HepG2 (cell line): Measurements from ENCODE around the gene CGREF1. TPM values are rescaled to one million over a fixed set of nuclear protein-coding genes. Genes with fewer than 3 reads are reported as not detected.

ENCODE experiments used
- ATM ChIP-seq: fragments of 450-650 bp; IDR thresholded peaks from 2 replicates; pipeline ENCODE4 v1.7.1; 2017; ENCODE audit warnings: mild to moderate bottlenecking, borderline replicate concordance
- DR1 ChIP-seq: sonication (generic); formaldehyde crosslinking; IDR thresholded peaks from 2 replicates; pipeline ENCODE4 v1.8.0; 2021; ENCODE audit warnings: mild to moderate bottlenecking, missing genetic modification reagents, inconsistent platforms
- EHMT2 ChIP-seq: fragments of 200-600 bp; sonication (generic); IDR thresholded peaks from 2 replicates; pipeline ENCODE4 v1.7.0; 2017; ENCODE audit warnings: antibody characterized with exemption, low read depth, low read length, borderline replicate concordance
- ERF ChIP-seq: IDR thresholded peaks from 2 replicates; pipeline ENCODE4 v1.6.1; 2018; ENCODE audit warnings: missing biosample characterization, missing genetic modification reagents
- ETV6 ChIP-seq: sonication (generic); formaldehyde crosslinking; conservative IDR thresholded peaks from 2 replicates; pipeline ENCODE4 v1.4.0; 2020; ENCODE audit warnings: missing genetic modification reagents
- FOSL2 ChIP-seq: sonication (generic); formaldehyde crosslinking; IDR thresholded peaks from 2 replicates; pipeline ENCODE4 v1.4.0; 2020; ENCODE audit warnings: missing genetic modification reagents
- HNRNPH1 ChIP-seq: fragments of 200-400 bp; formaldehyde crosslinking; optimal IDR thresholded peaks from 2 replicates; pipeline ENCODE3; 2017; ENCODE audit warnings: mild to moderate bottlenecking, low read depth, low read length
- JUND ChIP-seq: sonication (generic); formaldehyde crosslinking; IDR thresholded peaks from 2 replicates; pipeline ENCODE4 v1.8.0; 2022; ENCODE audit warnings: mild to moderate bottlenecking, missing genetic modification reagents
- KLF13 ChIP-seq: sonication (generic); formaldehyde crosslinking; IDR thresholded peaks from 2 replicates; pipeline ENCODE4 v1.4.0; 2020; ENCODE audit warnings: mild to moderate bottlenecking, missing genetic modification reagents
- MAFF ChIP-seq: IDR thresholded peaks from 2 replicates; pipeline ENCODE4 v1.6.1; 2011; ENCODE audit warnings: low read depth, low read length, improper control_type of control experiment
- SMARCC2 ChIP-seq: fragments of 450-650 bp; IDR thresholded peaks from 2 replicates; pipeline ENCODE4 v1.6.1; 2017; ENCODE audit warnings: antibody characterized with exemption, mild to moderate bottlenecking
- TCF7 ChIP-seq: sonication (generic); IDR thresholded peaks from 2 replicates; pipeline ENCODE4 v1.6.1; 2016; ENCODE audit warnings: antibody characterized with exemption, low read depth
- ZNF234 ChIP-seq: sonication (generic); formaldehyde crosslinking; conservative IDR thresholded peaks from 2 replicates; pipeline ENCODE4 v1.5.1; 2020; ENCODE audit warnings: mild to moderate bottlenecking, missing genetic modification reagents
- ZNF816 ChIP-seq: sonication (generic); formaldehyde crosslinking; IDR thresholded peaks from 2 replicates; pipeline ENCODE4 v1.8.0; 2022; ENCODE audit warnings: missing genetic modification reagents, mild to moderate bottlenecking, borderline replicate concordance
- polyA plus RNA-seq, 8 experiments: library from polyadenylated mRNA; depleted of rRNA in 3 of 8; stranded (reverse) in 7 of 8; unstranded in 1 of 8; fragments of >200 nt; fragmentation: Illumina TruSeq in 4 of 8; extraction: Trizol in 4 of 8; gene quantifications; 2 replicates each; pipeline versions ENCODE4 v1.2.1 to v1.2.3, GENCODE V29; 2011 to 2016; ENCODE audit warnings: low read depth in 4 of 8, missing spikeins in 1 of 8, mixed read lengths in 1 of 8; ENCODE audit not compliant: insufficient read depth in 1 of 8
- total RNA-seq, 5 experiments: library from RNA; depleted of rRNA; stranded (reverse); fragments of >200 nt; fragmentation: Illumina TruSeq; extraction: Trizol; gene quantifications; 2 replicates each; pipeline ENCODE4 v1.2.3, GENCODE V29; 2016; ENCODE audit warnings: low read depth in 1 of 5
- TF ChIP-seq, protein P1 (sequence below): sonication (generic); formaldehyde crosslinking; IDR thresholded peaks from 2 replicates; pipeline ENCODE4 v1.5.0; 2020; ENCODE audit warnings: missing genetic modification reagents
- TF ChIP-seq, protein P2 (sequence below): IDR thresholded peaks from 2 replicates; pipeline ENCODE4 v1.6.1; 2016; ENCODE audit warnings: mild to moderate bottlenecking, missing biosample characterization, missing genetic modification reagents
- TF ChIP-seq, protein P3 (sequence below): sonication (generic); formaldehyde crosslinking; IDR thresholded peaks from 2 replicates; pipeline ENCODE4 v1.4.0; 2020; ENCODE audit warnings: mild to moderate bottlenecking, missing genetic modification reagents
- TF ChIP-seq, protein P4 (sequence below): sonication (generic); formaldehyde crosslinking; IDR thresholded peaks from 2 replicates; pipeline ENCODE4 v1.5.0; 2020; ENCODE audit warnings: missing genetic modification reagents, mild to moderate bottlenecking, borderline replicate concordance
- TF ChIP-seq, protein P5 (sequence below): sonication (generic); formaldehyde crosslinking; IDR thresholded peaks from 2 replicates; pipeline ENCODE4 v1.9.0; 2021; ENCODE audit warnings: mild to moderate bottlenecking, missing genetic modification reagents

Gene CGREF1
- total and polyA plus RNA-seq, 2 of the 13 experiments (the other 11 are each of a cell fraction or from before 2014, with no cell fraction given) = 13.9 to 23.4 TPM

DNA sequence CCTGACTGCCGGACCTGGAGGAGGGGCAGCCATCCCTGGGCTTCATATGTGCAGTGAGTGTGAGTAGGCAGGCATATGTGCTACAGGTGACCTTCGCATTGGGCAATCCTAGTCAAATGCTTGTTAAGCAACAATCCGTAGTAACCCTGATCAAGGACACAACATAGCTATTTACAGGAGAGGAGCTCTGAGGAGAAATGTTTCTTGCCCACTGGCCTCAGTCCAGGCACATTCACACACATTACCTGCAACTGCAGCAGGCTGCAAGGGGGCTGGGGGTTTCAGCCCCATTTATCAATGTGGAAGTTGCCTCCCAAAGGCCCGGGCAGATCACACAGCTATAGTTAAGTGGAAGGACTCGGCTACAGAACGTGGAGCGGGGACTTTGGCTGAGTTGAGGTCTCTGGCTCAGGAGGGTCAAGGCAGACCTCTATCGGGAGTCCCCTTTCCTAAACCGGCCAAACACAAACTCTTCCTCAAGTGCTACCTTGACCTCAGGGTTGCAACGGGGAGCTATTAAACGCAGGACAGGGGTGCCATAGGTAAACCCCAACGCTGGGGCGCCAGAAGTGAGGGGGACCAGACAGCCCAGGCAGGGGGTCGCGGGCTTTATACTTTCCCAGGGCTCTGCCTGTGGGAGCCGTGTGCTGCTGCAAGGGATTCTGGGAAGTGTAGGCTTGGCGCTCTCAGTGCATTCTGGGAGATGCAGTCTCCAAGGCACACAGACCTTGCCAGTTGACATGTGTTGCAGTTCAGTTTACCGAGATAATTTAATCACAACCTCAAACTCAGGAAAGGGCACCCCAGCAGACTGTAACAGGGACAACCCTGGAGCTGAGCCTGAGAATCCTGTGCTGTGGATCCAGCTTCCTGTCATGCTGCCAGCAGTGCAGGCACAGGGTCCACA is 22.9 kb downstream of the CGREF1 start (continued):
- TF ChIP-seq, protein P1, sequence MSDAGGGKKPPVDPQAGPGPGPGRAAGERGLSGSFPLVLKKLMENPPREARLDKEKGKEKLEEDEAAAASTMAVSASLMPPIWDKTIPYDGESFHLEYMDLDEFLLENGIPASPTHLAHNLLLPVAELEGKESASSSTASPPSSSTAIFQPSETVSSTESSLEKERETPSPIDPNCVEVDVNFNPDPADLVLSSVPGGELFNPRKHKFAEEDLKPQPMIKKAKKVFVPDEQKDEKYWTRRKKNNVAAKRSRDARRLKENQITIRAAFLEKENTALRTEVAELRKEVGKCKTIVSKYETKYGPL (CRISPR knock-in tag) = peak; percentile 84
- TF ChIP-seq ZNF816 (CRISPR knock-in tag) = peak; percentile 74; the same call in 1 of the 2 replicates
- 0 out of 2 replicates have a peak, but pooled peaks have one; percentile 24 for TF ChIP-seq MAFF
- peak; percentile 31; the same call in 1 of the 2 replicates for TF ChIP-seq DR1 (CRISPR knock-in tag)
- no peak for TF ChIP-seq KLF13 (CRISPR knock-in tag)
- peak; percentile 94 for TF ChIP-seq ERF
- TF ChIP-seq HNRNPH1 = peak; percentile 50
- TF ChIP-seq JUND = no peak
- TF ChIP-seq SMARCC2 = peak; percentile 68; the same call in 1 of the 2 replicates
- TF ChIP-seq, protein P2, sequence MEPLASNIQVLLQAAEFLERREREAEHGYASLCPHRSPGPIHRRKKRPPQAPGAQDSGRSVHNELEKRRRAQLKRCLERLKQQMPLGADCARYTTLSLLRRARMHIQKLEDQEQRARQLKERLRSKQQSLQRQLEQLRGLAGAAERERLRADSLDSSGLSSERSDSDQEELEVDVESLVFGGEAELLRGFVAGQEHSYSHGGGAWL (CRISPR knock-in tag) = peak; percentile 10; the same call in 1 of the 2 replicates
- peak; percentile 32; the same call in 1 of the 2 replicates for TF ChIP-seq TCF7
- TF ChIP-seq ETV6 = peak; percentile 47; the same call in 1 of the 2 replicates
- TF ChIP-seq ATM = no peak
- TF ChIP-seq FOSL2 = peak; percentile 87
- TF ChIP-seq, protein P3, sequence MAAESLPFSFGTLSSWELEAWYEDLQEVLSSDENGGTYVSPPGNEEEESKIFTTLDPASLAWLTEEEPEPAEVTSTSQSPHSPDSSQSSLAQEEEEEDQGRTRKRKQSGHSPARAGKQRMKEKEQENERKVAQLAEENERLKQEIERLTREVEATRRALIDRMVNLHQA = 0 out of 2 replicates have a peak, but pooled peaks have one; percentile 38
- no peak for TF ChIP-seq ZNF234 (CRISPR knock-in tag)
- TF ChIP-seq, protein P4, sequence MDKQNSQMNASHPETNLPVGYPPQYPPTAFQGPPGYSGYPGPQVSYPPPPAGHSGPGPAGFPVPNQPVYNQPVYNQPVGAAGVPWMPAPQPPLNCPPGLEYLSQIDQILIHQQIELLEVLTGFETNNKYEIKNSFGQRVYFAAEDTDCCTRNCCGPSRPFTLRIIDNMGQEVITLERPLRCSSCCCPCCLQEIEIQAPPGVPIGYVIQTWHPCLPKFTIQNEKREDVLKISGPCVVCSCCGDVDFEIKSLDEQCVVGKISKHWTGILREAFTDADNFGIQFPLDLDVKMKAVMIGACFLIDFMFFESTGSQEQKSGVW (CRISPR knock-in tag) = peak; percentile 96; the same call in 1 of the 2 replicates
- TF ChIP-seq, protein P5, sequence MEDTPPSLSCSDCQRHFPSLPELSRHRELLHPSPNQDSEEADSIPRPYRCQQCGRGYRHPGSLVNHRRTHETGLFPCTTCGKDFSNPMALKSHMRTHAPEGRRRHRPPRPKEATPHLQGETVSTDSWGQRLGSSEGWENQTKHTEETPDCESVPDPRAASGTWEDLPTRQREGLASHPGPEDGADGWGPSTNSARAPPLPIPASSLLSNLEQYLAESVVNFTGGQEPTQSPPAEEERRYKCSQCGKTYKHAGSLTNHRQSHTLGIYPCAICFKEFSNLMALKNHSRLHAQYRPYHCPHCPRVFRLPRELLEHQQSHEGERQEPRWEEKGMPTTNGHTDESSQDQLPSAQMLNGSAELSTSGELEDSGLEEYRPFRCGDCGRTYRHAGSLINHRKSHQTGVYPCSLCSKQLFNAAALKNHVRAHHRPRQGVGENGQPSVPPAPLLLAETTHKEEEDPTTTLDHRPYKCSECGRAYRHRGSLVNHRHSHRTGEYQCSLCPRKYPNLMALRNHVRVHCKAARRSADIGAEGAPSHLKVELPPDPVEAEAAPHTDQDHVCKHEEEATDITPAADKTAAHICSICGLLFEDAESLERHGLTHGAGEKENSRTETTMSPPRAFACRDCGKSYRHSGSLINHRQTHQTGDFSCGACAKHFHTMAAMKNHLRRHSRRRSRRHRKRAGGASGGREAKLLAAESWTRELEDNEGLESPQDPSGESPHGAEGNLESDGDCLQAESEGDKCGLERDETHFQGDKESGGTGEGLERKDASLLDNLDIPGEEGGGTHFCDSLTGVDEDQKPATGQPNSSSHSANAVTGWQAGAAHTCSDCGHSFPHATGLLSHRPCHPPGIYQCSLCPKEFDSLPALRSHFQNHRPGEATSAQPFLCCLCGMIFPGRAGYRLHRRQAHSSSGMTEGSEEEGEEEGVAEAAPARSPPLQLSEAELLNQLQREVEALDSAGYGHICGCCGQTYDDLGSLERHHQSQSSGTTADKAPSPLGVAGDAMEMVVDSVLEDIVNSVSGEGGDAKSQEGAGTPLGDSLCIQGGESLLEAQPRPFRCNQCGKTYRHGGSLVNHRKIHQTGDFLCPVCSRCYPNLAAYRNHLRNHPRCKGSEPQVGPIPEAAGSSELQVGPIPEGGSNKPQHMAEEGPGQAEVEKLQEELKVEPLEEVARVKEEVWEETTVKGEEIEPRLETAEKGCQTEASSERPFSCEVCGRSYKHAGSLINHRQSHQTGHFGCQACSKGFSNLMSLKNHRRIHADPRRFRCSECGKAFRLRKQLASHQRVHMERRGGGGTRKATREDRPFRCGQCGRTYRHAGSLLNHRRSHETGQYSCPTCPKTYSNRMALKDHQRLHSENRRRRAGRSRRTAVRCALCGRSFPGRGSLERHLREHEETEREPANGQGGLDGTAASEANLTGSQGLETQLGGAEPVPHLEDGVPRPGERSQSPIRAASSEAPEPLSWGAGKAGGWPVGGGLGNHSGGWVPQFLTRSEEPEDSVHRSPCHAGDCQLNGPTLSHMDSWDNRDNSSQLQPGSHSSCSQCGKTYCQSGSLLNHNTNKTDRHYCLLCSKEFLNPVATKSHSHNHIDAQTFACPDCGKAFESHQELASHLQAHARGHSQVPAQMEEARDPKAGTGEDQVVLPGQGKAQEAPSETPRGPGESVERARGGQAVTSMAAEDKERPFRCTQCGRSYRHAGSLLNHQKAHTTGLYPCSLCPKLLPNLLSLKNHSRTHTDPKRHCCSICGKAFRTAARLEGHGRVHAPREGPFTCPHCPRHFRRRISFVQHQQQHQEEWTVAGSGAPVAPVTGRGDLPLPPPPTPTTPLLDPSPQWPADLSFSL (CRISPR knock-in tag) = no peak
- no peak for TF ChIP-seq EHMT2
